ENCODE measurements around the gene CCP110. TPM values are rescaled to one million over a fixed set of nuclear protein-coding genes. Genes with fewer than 3 reads are reported as not detected.

The CCP110 gene
- total and polyA plus RNA-seq, 10 donors, result 2.8 to 24.9 (median 14.8) TPM

GRCh38 chr16:19563377-19563776, 39.6 kb downstream of the CCP110 start:
- H3K9me3 ChIP-seq, result peaks cover 0 to 13% (median 5%) of the 10 kb centered on the region in 8 donors
- 86 to 98% (median 98%) methylated on average over 4 of the region's 4 CpGs for WGBS, 5 donors
- H3K36me3 ChIP-seq, result peaks cover 0 to 46% (median 35%) of the 10 kb centered on the region in 6 donors
- DNase-seq, result no peak
- no peak overlapping the region for H3K27ac ChIP-seq
- no peaks in the 10 kb centered on the region for H3K27me3 ChIP-seq (replicated peaks in 1 of 7)
- TF ChIP-seq CTCF (IDR thresholded peaks at IDR 0.05 in 8 of 11, conservative IDR thresholded peaks at IDR 0.05 in 3 of 11), result no peak
- TF ChIP-seq POLR2A (IDR thresholded peaks at IDR 0.05), result no peak
- no peak for TF ChIP-seq POLR2AphosphoS5 (IDR thresholded peaks at IDR 0.05)
- intact Hi-C loops (cut with DNase I; ENCODE audit: low total_unique reads), result loop anchor here (5.0 kb wide), 1 partner anchor 324 kb away; no protein-coding TSS in a partner anchor
- H3K4me3 ChIP-seq, result no peak overlapping the region
- peaks cover 0 to 8% (median 1%) of the 10 kb centered on the region in 6 donors for H3K4me1 ChIP-seq

- no peak overlapping the region for H3K27ac ChIP-seq
- no peaks in the 10 kb centered on the region for H3K27me3 ChIP-seq (replicated peaks in 1 of 7)
- no peak for DNase-seq
- H3K4me3 ChIP-seq, result no peak overlapping the region
- no peaks in the 10 kb centered on the region for H3K4me1 ChIP-seq
- TF ChIP-seq POLR2A (IDR thresholded peaks at IDR 0.05) (no peak), CTCF (IDR thresholded peaks at IDR 0.05 in 8 of 11, conservative IDR thresholded peaks at IDR 0.05 in 3 of 11) (no peak), POLR2AphosphoS5 (IDR thresholded peaks at IDR 0.05) (no peak)
- H3K36me3 ChIP-seq, result peaks cover 0 to 75% (median 59%) of the 10 kb centered on the region in 6 donors
- H3K9me3 ChIP-seq, result peaks cover 0 to 13% (median 5%) of the 10 kb centered on the region in 8 donors
- intact Hi-C loops (cut with DNase I; ENCODE audit: low total_unique reads), result no loop called here
- WGBS, 5 donors, result 89 to 99% (median 95%) methylated on average over 3 of the region's 3 CpGs
Observed at GRCh38 chr16:19566362-19566761, 42.6 kb downstream of the CCP110 start.

GRCh38 chr16:19567560-19567959, 43.8 kb downstream of the CCP110 start:
- Histone ChIP-seq H3K4me3 (no peak overlapping the region), H3K4me1 (no peaks in the 10 kb centered on the region), H3K36me3 (peaks cover 0 to 87% (median 66%) of the 10 kb centered on the region in 6 donors), H3K27me3 (replicated peaks in 1 of 7) (no peaks in the 10 kb centered on the region), H3K27ac (no peak overlapping the region), H3K9me3 (peaks cover 0 to 12% (median 5%) of the 10 kb centered on the region in 8 donors)
- DNase-seq, result no peak
- intact Hi-C loops (cut with DNase I; ENCODE audit: low total_unique reads), result no loop called here
- TF ChIP-seq POLR2A (IDR thresholded peaks at IDR 0.05), result no peak
- no peak for TF ChIP-seq POLR2AphosphoS5 (IDR thresholded peaks at IDR 0.05)
- 92 to 97% (median 93%) methylated on average over 8 of the region's 8 CpGs for whole genome bisulfite sequencing, 5 donors

- Histone ChIP-seq H3K27ac (no peak overlapping the region), H3K4me1 (no peaks in the 10 kb centered on the region), H3K9me3 (no peaks in the 10 kb centered on the region), H3K36me3 (peaks cover 0 to 100% (median 91%) of the 10 kb centered on the region in 6 donors), H3K27me3 (replicated peaks in 1 of 7) (no peaks in the 10 kb centered on the region), H3K4me3 (no peak overlapping the region)
- 94 to 98% (median 96%) methylated on average over 9 of the region's 9 CpGs for WGBS, 5 donors
- TF ChIP-seq POLR2AphosphoS5 (IDR thresholded peaks at IDR 0.05) (no peak), POLR2A (IDR thresholded peaks at IDR 0.05) (no peak), CTCF (IDR thresholded peaks at IDR 0.05 in 8 of 11, conservative IDR thresholded peaks at IDR 0.05 in 3 of 11) (no peak)
- DNase-seq, result no peak
- intact Hi-C loops (cut with DNase I; ENCODE audit: low total_unique reads), result no loop called here
Observed at GRCh38 chr16:19573997-19574396, 50.3 kb downstream of the CCP110 start.
